A549 (cell line): ENCODE measurements around the gene MYL6. TPM values are rescaled to one million over a fixed set of nuclear protein-coding genes. Genes with fewer than 3 reads are reported as not detected.
A peak's percentile ranks its signal among the peaks of the same experiment; 100 is the strongest.

Experiments
- ATAC-seq, 2 experiments: fragments of 200-7000 bp in 1 of 2; fragments of >200 bp in 1 of 2; cut with Nextera tagmentation in 1 of 2; cut with Tn5 transposase in 1 of 2; 3 replicates each; pipeline versions ENCODE4 v1.8.0 to v1.9.1; 2018 to 2020; ENCODE audit warnings: mild to moderate bottlenecking in 1 of 2, moderate library complexity in 1 of 2
- CTCF ChIA-PET: fragments of 300-600 bp; sonication (Branson Sonifier 250); formaldehyde crosslinking; extraction: SDS; loops from one replicate; lab custom pipeline; 2021; ENCODE audit warnings: antibody characterized with exemption, inconsistent platforms; lab: Yijun Ruan, JAX
- POLR2A ChIA-PET: fragments of 350-600 bp; formaldehyde crosslinking; extraction: SDS; loops from one replicate; lab custom pipeline; 2021; ENCODE audit warnings: antibody characterized with exemption, inconsistent platforms; lab: Yijun Ruan, JAX
- DNase-seq, 2 experiments: peaks; one replicate each; pipeline versions ENCODE4 v3.0.0 to v3.0.0-alpha.2; 2011 to 2016; ENCODE audit warnings: low read depth in 1 of 2, low spot score in 1 of 2
- FAIRE-seq: peaks from 2 replicates; lab custom pipeline; 2011; peaks lifted over from hg19 to GRCh38; lab: Jason Lieb, UNC
- H3K27ac ChIP-seq, 2 experiments: fragments of >200 bp; sonication (Bioruptor Twin); formaldehyde crosslinking; 3 replicates each; pipeline ENCODE4 v1.5.1; 2016 to 2017
- H3K4me1 ChIP-seq: fragments of >200 bp; sonication (Bioruptor Twin); formaldehyde crosslinking; 3 replicates; pipeline ENCODE4 v1.6.1; 2016
- H3K4me2 ChIP-seq: fragments of >200 bp; sonication (Bioruptor Twin); formaldehyde crosslinking; 3 replicates; pipeline ENCODE4 v1.6.1; 2016
- H3K4me3 ChIP-seq: fragments of >200 bp; sonication (Bioruptor Twin); formaldehyde crosslinking; 3 replicates; pipeline ENCODE4 v1.5.1; 2016
- H3K9me3 ChIP-seq: fragments of >200 bp; sonication (Bioruptor Twin); formaldehyde crosslinking; 3 replicates; pipeline ENCODE4 v1.6.1; 2016
- ATOH8 ChIP-seq: fragments of 250-450 bp; sonication (Bioruptor Pico); IDR thresholded peaks from 2 replicates; pipeline ENCODE4 v1.5.0; 2020; ENCODE audit warnings: low read depth, mild to moderate bottlenecking, moderate library complexity
- CBX8 ChIP-seq: fragments of 200-600 bp; sonication (generic); IDR thresholded peaks from 2 replicates; pipeline ENCODE4 v1.6.1; 2016
- ESRRA ChIP-seq: fragments of 150-350 bp; IDR thresholded peaks from 2 replicates; pipeline ENCODE4 v1.6.1; 2014; ENCODE audit warnings: mild to moderate bottlenecking, low read length, borderline replicate concordance
- FOXS1 ChIP-seq: fragments of 250-450 bp; sonication (Bioruptor Pico); IDR thresholded peaks from 2 replicates; pipeline ENCODE4 v1.5.0; 2020; ENCODE audit warnings: mild to moderate bottlenecking, moderate library complexity
- GATA3 ChIP-seq: IDR thresholded peaks from 2 replicates; pipeline ENCODE4 v1.6.1; 2012; ENCODE audit warnings: borderline replicate concordance
- HOXA7 ChIP-seq: fragments of 250-450 bp; sonication (Bioruptor Pico); IDR thresholded peaks from 2 replicates; pipeline ENCODE4 v1.5.0; 2020; ENCODE audit warnings: mild to moderate bottlenecking, moderate library complexity
- HOXB5 ChIP-seq: fragments of 250-450 bp; sonication (Bioruptor Pico); IDR thresholded peaks from 2 replicates; pipeline ENCODE4 v1.5.0; 2020; ENCODE audit warnings: mild to moderate bottlenecking, moderate library complexity
- JUNB ChIP-seq: fragments of >200 bp; sonication (Bioruptor Twin); formaldehyde crosslinking; IDR thresholded peaks from 2 replicates; pipeline ENCODE4 v1.6.1; 2016
- KDM5A ChIP-seq: fragments of 200-600 bp; sonication (generic); IDR thresholded peaks from 2 replicates; pipeline ENCODE4 v1.6.1; 2016; ENCODE audit warnings: antibody characterized with exemption, mild to moderate bottlenecking
- MAFK ChIP-seq: fragments of 450-650 bp; IDR thresholded peaks from 2 replicates; pipeline ENCODE4 v1.6.1; 2014; ENCODE audit not compliant: partially characterized antibody
- MAZ ChIP-seq: fragments of 150-350 bp; IDR thresholded peaks from 2 replicates; pipeline ENCODE4 v1.6.1; 2014; ENCODE audit warnings: antibody characterized with exemption, low read depth, low read length, borderline replicate concordance
- MYC ChIP-seq: IDR thresholded peaks from 2 replicates; pipeline ENCODE4 v1.6.1; 2012; ENCODE audit warnings: mild to moderate bottlenecking, inconsistent platforms, low read length, improper control_type of control experiment, borderline replicate concordance
- POLR2AphosphoS2 ChIP-seq: conservative IDR thresholded peaks from 2 replicates; pipeline ENCODE4 v1.6.1; 2012; ENCODE audit warnings: low read length, improper control_type of control experiment, inconsistent platforms
- RAD21 ChIP-seq, 2 experiments: fragments of >200 bp in 1 of 2; sonication (Bioruptor Twin) in 1 of 2; formaldehyde crosslinking in 1 of 2; IDR thresholded peaks in 1 of 2; conservative IDR thresholded peaks in 1 of 2; 2 replicates in 1 of 2; 3 replicates in 1 of 2; pipeline ENCODE4 v1.6.1; 2012 to 2018; ENCODE audit warnings: inconsistent platforms in 1 of 2
- TFCP2L1 ChIP-seq: fragments of 250-450 bp; sonication (Bioruptor Pico); IDR thresholded peaks from 2 replicates; pipeline ENCODE4 v1.5.0; 2021; ENCODE audit warnings: mild to moderate bottlenecking
- TP53 ChIP-seq: fragments of 250-450 bp; sonication (Bioruptor Pico); IDR thresholded peaks from 2 replicates; pipeline ENCODE4 v1.5.0; 2021; ENCODE audit warnings: mild to moderate bottlenecking, moderate library complexity
- ZFP36 ChIP-seq: fragments of 450-650 bp; IDR thresholded peaks from 2 replicates; pipeline ENCODE4 v1.6.1; 2014; ENCODE audit warnings: borderline replicate concordance; ENCODE audit not compliant: partially characterized antibody
- ZSCAN20 ChIP-seq: fragments of 250-450 bp; sonication (Bioruptor Pico); IDR thresholded peaks from 2 replicates; pipeline ENCODE4 v1.8.0; 2022; ENCODE audit warnings: mild to moderate bottlenecking, moderate library complexity
- WGBS: methylation state at CpG from one replicate; pipeline ENCODE4 v1.1.6; 2017; ENCODE audit errors: missing lambda C conversion rate; 5-methylcytosine and 5-hydroxymethylcytosine counted together
- polyA plus RNA-seq, 4 experiments: library from polyadenylated mRNA; depleted of rRNA in 3 of 4; stranded (reverse); fragments of >200 nt; fragmentation: RNase III in 1 of 4; extraction: RNeasy Plus Mini Kit Qiagen cat#74134 plus additional on column Dnase treatment in 1 of 4; gene quantifications; 2 replicates in 3 of 4; 3 replicates in 1 of 4; pipeline ENCODE4 v1.2.3, GENCODE V29; 2011 to 2017

The MYL6 gene
- polyA plus RNA-seq, 2 of the 4 experiments (the other 2 are of a cell fraction): 2,307 to 3,268 TPM

GRCh38 chr12:56163533-56164344 is 5.6 kb downstream of the MYL6 start (continued):
- TF ChIP-seq MAZ: no peak
- TF ChIP-seq MYC: no peak
- TF ChIP-seq FOXS1 (CRISPR knock-in tag): no peak
- no peak for TF ChIP-seq ZSCAN20 (CRISPR knock-in tag)
- TF ChIP-seq CBX8: no peak
- 0 out of 2 replicates have a peak, but pooled peaks have one; percentile 43 for TF ChIP-seq TP53 (CRISPR knock-in tag)
- TF ChIP-seq KDM5A: no peak

GRCh38 chr12:56164345-56164729 is 6.2 kb downstream of the MYL6 start:
- ATAC-seq (peak; percentile 1 to 5; a peak in 3 of 6 replicates), DNase-seq (no peak), FAIRE-seq (no peak)
- Histone ChIP-seq H3K4me2 (no peak overlapping the region), H3K9me3 (no peaks in the 10 kb centered on the region)
- TF ChIP-seq TFCP2L1 (CRISPR knock-in tag) (no peak), JUNB (no peak), ZFP36 (no peak), HOXB5 (CRISPR knock-in tag) (no peak), ATOH8 (CRISPR knock-in tag) (no peak)
- TF ChIP-seq, all 56 proteins: peak for 0
- WGBS: 96% methylated on average over 17 of the region's 17 CpGs
- Histone ChIP-seq H3K4me3 (no peak overlapping the region), H3K4me1 (peaks cover 27% of the 10 kb centered on the region), H3K27ac (no peak overlapping the region)
- ChIA-PET POLR2A (no interaction called here), CTCF (interaction anchor here (0.8 to 9.0 kb wide), 5 partner anchors 10 to 46 kb away, joined by 3 to 83 read pairs (median 5); partner anchors contain the start of genes SMARCC2 and ZC3H10)

- peaks cover 18% of the 10 kb centered on the region for H3K4me1 ChIP-seq
- WGBS: 89% methylated on average over 4 of the region's 4 CpGs
- TF ChIP-seq POLR2AphosphoS2 (peak; percentile 85; the same call in 1 of the 2 replicates), HOXB5 (CRISPR knock-in tag) (no peak), MAFK (no peak)
- TF ChIP-seq, all 56 proteins: peak for 1
- Histone ChIP-seq H3K4me3 (no peak overlapping the region), H3K27ac (no peak overlapping the region), H3K4me2 (no peak overlapping the region), H3K9me3 (no peaks in the 10 kb centered on the region)
- POLR2A ChIA-PET: interaction anchor here (0.9 kb wide), 1 partner anchor 37 kb away, joined by 4 read pairs; the partner anchor contains the start of gene ESYT1
- DNase-seq: no peak
- FAIRE-seq: no peak
- peak; percentile 6 to 17; a peak in 3 of 6 replicates for ATAC-seq
- CTCF ChIA-PET: interaction anchor here (1.0 to 9.0 kb wide), 9 partner anchors 9 to 47 kb away, joined by 3 to 83 read pairs (median 5); partner anchors contain the start of genes ESYT1, SMARCC2 and ZC3H10
Observed at GRCh38 chr12:56165369-56165768, 7.2 kb downstream of the MYL6 start.

- no peak for FAIRE-seq
- H3K27ac ChIP-seq: no peak overlapping the region
- no peak overlapping the region for H3K4me3 ChIP-seq
- TF ChIP-seq RAD21 (conservative IDR thresholded peaks at IDR 0.05 in 1 of 2, IDR thresholded peaks at IDR 0.05 in 1 of 2) (no peak), MAFK (peak; percentile 86), HOXA7 (CRISPR knock-in tag) (no peak), ESRRA (no peak), GATA3 (no peak)
- POLR2A ChIA-PET: no interaction called here
- no peaks in the 10 kb centered on the region for H3K4me1 ChIP-seq
- ATAC-seq: no peak
- CTCF ChIA-PET: interaction anchor here (0.8 to 5.1 kb wide), 4 partner anchors 10 to 50 kb away, joined by 3 to 42 read pairs (median 11); partner anchors contain the start of genes SMARCC2 and ZC3H10
- DNase-seq: no peak
- WGBS: 93% methylated on average over 11 of the region's 11 CpGs
- no peak overlapping the region for H3K4me2 ChIP-seq
- H3K9me3 ChIP-seq: no peaks in the 10 kb centered on the region
Observed at GRCh38 chr12:56169229-56169759, 11.1 kb downstream of the MYL6 start.
